ENCODE results near the gene VAX1.
"Not testable (repeated sequence)": the region's sequence is repeated elsewhere in the genome, so short reads cannot be mapped to it uniquely, and the experiment has no call there.

Gene VAX1, protein sequence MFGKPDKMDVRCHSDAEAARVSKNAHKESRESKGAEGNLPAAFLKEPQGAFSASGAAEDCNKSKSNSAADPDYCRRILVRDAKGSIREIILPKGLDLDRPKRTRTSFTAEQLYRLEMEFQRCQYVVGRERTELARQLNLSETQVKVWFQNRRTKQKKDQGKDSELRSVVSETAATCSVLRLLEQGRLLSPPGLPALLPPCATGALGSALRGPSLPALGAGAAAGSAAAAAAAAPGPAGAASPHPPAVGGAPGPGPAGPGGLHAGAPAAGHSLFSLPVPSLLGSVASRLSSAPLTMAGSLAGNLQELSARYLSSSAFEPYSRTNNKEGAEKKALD

DNA sequence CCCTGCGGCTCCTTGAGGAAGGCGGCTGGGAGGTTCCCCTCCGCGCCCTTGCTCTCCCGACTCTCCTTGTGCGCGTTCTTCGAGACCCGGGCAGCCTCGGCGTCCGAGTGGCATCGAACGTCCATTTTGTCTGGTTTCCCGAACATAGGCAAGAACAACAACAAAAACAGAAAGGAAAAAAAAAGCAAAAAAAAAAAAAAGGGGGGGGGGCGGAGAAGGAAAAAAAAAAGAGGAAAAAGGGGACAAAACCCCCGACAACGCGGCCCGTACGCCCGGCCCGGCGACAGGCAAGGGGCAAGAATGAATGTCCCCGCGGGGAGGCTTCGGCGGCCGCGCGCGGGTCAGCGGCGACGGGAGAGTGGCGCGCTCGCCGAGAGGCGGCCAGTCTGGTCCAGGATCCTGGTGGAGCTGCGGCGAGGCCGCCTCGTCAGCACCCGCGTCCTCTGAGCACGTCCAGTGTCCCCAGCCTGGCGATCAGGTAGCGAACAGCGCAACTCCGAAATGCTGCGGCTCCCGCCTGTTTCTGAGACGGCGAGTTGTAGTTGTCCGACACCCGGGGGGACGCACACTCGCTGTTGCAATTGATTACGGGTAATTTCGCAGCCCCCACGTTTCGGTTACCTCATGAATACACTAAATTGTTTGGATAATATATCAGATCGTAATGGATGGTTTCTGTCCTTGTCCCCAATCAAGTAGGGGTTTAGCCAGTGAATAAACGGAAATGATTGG is at the start of gene VAX1:
TSS of gene VAX1 (minus strand) at position 360 of the 732 bp plus-strand sequence. CDS start at position 146, 214 bp downstream.
- peak within 1 kb of the TSS; percentile 58 for H3K27ac ChIP-seq
- TF ChIP-seq, protein P1, sequence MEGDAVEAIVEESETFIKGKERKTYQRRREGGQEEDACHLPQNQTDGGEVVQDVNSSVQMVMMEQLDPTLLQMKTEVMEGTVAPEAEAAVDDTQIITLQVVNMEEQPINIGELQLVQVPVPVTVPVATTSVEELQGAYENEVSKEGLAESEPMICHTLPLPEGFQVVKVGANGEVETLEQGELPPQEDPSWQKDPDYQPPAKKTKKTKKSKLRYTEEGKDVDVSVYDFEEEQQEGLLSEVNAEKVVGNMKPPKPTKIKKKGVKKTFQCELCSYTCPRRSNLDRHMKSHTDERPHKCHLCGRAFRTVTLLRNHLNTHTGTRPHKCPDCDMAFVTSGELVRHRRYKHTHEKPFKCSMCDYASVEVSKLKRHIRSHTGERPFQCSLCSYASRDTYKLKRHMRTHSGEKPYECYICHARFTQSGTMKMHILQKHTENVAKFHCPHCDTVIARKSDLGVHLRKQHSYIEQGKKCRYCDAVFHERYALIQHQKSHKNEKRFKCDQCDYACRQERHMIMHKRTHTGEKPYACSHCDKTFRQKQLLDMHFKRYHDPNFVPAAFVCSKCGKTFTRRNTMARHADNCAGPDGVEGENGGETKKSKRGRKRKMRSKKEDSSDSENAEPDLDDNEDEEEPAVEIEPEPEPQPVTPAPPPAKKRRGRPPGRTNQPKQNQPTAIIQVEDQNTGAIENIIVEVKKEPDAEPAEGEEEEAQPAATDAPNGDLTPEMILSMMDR (conservative IDR thresholded peaks at IDR 0.05) = no peak
- no peak for TF ChIP-seq ZFX (IDR thresholded peaks at IDR 0.05)

DNA sequence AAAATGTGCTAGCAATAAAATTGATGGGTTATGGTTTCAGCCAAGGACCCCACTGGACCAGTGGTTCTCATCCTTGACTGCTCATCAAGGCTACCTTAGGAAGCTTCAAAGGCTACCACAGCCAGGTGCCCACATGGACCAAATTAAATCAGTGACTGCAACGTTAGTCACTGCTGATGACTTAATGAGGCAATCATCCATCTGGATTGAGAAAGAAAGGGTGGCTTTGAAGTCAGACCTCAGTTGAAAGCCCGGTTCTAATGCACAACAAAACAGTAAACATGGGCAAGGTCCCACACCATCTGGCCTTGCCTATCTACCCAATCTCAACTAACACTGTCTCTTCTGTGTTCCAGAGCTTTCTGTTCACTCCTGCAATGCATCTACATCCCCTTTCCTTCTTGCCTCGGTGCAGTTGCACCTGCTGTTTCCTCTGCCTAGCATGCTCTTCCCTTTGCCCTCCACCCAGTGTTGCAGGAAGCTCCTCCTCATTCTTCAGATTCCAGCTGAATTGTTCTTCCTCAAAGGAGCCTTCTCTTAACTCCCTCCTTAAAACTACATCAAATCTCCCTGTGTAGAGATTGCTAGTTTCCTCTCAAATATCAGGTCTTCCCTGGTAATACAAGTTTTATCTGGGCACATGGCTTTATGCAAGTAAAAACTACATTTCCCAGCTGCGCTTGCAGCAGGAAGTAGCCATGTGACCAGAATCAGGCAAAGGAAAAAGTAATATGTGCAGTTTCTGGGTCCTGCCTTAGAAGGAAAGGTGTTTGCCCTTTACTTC is 49.0 kb upstream of the VAX1 start:
- no peak for TF ChIP-seq ZFX (IDR thresholded peaks at IDR 0.05)
- TF ChIP-seq, protein P1 (conservative IDR thresholded peaks at IDR 0.05) = no peak

DNA sequence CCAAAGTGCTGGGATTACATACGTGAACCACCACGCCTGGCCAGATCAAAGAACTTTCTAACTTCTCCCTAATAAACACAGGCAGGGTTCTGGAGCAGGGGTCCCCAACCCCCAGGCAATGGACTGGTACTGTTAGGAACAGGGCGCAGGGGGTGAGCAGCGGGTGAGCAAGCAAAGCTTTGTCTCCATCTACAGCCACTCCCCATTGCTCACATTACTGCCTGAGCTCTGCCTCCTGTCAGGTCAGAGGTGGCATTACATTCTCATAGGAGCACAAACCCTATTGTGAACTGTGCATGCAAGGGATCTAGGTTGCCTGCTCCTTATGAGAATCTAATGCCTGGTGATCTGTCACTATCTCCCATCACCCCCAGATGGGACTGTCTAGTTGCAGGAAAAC is 47.7 kb upstream of the VAX1 start:
- not testable (repeated sequence) for H3K27ac ChIP-seq

More for the DNA sequence above, 49.0 kb upstream of the VAX1 start:
- H3K27ac ChIP-seq = no peak overlapping the region

DNA sequence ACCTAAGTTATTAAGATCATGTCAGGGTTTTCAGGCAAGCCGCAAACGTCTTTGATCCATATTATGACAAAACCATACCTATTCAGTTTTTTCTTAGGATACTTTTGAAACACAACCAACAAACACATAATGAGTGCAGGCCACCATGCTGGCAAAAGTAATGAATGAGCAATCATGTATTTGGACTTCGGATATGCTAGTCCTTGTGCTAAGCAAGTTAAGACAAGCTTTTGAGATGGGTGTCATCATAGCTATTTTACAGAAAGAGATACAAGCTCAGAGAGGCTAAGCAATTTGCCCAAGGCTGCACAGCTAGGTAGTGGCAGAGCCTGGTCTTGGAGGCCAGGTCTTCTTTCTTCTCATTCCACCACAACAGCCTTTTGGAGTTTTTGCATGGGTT is 46.8 kb upstream of the VAX1 start:
- no peak overlapping the region for H3K27ac ChIP-seq
- no peak for TF ChIP-seq ZFX (IDR thresholded peaks at IDR 0.05)
- TF ChIP-seq, protein P1 (conservative IDR thresholded peaks at IDR 0.05) = no peak

DNA sequence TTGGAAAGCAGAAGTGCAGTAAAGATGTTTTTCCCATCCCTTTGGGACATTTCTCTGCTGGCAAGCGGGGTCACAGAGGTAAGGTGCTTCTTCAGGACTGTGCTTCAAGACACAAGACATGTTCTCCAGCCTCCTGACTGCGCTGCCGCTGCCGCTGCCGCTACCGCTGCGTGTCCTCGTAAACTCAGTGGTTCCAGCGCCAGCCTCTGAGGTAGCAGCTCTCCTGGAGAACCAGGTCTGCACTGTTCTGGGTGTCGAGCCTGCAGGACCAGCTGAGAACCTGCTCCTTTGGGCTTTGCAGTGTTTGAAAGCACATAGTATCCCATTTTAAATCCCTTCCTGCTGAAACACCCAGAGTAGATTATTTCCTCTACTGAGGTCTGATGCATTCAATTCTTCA is 46.2 kb upstream of the VAX1 start:
- TF ChIP-seq, protein P1 (conservative IDR thresholded peaks at IDR 0.05) = no peak
- TF ChIP-seq ZFX (IDR thresholded peaks at IDR 0.05) = no peak
- no peak overlapping the region for H3K27ac ChIP-seq

DNA sequence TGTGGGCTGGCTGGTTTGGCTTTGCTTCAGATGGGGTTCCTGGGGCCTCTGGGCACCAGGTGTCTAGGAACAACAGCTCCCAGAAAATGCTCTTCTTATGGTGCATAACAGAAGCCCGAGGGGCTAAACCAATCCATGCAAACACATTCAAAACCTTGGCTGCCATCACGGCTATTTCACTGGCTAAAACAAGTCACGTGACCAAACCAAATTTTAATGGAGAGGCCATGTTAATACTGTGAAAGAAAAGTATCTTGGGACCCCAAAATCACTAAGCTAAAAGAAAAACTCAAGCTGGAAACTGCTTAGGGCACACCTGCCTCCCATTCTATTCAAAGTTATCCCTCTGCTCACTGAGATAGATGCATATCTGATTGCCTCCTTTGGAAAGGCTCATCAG is 40.1 kb upstream of the VAX1 start:
- H3K27ac ChIP-seq = no peak overlapping the region
- no peak for TF ChIP-seq ZFX (IDR thresholded peaks at IDR 0.05)
- TF ChIP-seq, protein P1 (conservative IDR thresholded peaks at IDR 0.05) = no peak

DNA sequence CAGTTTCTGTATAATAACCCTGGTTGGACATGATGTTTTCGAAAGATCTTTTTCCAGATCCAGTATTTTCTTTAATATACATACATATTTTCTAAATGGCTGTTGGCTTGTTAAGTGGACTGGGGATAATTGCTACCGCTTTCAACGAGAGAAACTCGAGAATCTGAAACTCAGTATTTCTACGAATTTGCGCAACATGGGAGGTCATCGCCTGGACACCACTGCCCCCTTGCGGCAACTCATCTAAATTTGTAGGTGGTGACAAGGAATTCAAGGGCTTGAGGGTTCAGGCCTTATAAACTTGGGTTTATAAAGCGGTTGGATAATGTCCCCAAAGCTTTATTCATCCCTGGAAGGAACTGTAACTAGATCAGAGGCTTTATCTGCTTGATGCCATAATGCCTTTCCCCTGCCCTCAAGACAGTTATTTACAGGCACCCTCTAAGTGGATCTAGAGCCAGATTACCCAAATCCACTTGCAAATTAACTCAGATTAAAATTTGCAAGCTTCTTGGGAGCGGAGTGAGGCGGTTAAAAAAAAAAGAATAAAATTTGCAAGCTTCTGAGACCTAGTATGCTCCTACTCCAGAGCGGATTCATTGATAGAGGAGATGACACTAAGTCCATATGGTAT is 37.9 kb upstream of the VAX1 start:
- H3K27ac ChIP-seq = no peak overlapping the region
- no peak for TF ChIP-seq ZFX (IDR thresholded peaks at IDR 0.05)
- TF ChIP-seq, protein P1 (conservative IDR thresholded peaks at IDR 0.05) = peak; percentile 85

Measured in C4-2B (cell line).